HL-60 (cell line): ENCODE measurements around the gene PTPRN2.

Experiments
- POLR2AphosphoS5 ChIP-seq: IDR thresholded peaks from 2 replicates; pipeline ENCODE4 v1.6.1; 2012; ENCODE audit warnings: low read depth
- SPI1 ChIP-seq: IDR thresholded peaks from 2 replicates; pipeline ENCODE4 v1.6.1; 2012; ENCODE audit warnings: low read depth, mild to moderate bottlenecking, borderline replicate concordance
- TF ChIP-seq, protein P1 (sequence below): IDR thresholded peaks from one replicate; pipeline ENCODE4 v1.5.1; 2011; ENCODE audit warnings: low read length, control low read depth, inconsistent platforms; ENCODE audit not compliant: insufficient read depth
- TF ChIP-seq, protein P2 (sequence below): IDR thresholded peaks from 2 replicates; pipeline ENCODE4 v1.6.1; 2012; ENCODE audit warnings: low read depth; ENCODE audit not compliant: insufficient replicate concordance

DNA sequence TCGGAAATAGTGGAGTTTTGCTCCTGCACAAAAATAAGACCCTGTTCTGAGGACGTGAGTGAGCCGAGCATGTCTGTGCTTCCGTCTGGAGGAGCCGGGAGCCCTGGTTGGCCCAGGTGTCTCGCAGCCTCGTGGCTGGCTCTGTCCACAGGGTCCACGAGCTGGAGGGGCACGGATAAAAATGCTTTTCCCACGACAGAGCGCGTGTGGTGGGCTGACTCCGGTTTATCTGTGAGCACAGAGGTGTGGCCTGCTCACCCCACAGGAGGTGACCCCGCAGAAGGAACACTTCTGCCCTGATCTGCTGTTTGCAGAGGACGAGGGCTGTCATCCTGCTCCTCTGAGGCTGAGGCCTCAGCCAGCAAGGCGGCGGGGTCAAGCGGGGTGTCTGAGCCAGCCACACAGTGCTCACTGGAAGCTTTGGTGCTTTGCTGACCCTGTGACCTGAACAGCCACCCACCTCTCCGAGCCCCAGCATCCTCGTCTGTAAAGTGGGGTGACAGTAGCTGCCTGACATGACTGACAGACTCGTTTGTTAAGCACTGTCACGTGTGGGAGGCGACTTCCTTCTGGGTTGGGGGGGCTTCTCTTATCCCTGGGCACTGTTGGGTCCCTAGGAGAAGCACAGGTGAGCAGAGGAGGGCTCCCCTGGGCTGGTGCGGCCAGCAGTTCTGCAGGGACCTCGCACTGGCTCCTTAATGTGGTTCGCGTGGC lies 1088.3 kb downstream of the PTPRN2 start:
- no peak for TF ChIP-seq POLR2AphosphoS5
- TF ChIP-seq, protein P1, sequence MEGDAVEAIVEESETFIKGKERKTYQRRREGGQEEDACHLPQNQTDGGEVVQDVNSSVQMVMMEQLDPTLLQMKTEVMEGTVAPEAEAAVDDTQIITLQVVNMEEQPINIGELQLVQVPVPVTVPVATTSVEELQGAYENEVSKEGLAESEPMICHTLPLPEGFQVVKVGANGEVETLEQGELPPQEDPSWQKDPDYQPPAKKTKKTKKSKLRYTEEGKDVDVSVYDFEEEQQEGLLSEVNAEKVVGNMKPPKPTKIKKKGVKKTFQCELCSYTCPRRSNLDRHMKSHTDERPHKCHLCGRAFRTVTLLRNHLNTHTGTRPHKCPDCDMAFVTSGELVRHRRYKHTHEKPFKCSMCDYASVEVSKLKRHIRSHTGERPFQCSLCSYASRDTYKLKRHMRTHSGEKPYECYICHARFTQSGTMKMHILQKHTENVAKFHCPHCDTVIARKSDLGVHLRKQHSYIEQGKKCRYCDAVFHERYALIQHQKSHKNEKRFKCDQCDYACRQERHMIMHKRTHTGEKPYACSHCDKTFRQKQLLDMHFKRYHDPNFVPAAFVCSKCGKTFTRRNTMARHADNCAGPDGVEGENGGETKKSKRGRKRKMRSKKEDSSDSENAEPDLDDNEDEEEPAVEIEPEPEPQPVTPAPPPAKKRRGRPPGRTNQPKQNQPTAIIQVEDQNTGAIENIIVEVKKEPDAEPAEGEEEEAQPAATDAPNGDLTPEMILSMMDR, result no peak
- TF ChIP-seq, protein P2, sequence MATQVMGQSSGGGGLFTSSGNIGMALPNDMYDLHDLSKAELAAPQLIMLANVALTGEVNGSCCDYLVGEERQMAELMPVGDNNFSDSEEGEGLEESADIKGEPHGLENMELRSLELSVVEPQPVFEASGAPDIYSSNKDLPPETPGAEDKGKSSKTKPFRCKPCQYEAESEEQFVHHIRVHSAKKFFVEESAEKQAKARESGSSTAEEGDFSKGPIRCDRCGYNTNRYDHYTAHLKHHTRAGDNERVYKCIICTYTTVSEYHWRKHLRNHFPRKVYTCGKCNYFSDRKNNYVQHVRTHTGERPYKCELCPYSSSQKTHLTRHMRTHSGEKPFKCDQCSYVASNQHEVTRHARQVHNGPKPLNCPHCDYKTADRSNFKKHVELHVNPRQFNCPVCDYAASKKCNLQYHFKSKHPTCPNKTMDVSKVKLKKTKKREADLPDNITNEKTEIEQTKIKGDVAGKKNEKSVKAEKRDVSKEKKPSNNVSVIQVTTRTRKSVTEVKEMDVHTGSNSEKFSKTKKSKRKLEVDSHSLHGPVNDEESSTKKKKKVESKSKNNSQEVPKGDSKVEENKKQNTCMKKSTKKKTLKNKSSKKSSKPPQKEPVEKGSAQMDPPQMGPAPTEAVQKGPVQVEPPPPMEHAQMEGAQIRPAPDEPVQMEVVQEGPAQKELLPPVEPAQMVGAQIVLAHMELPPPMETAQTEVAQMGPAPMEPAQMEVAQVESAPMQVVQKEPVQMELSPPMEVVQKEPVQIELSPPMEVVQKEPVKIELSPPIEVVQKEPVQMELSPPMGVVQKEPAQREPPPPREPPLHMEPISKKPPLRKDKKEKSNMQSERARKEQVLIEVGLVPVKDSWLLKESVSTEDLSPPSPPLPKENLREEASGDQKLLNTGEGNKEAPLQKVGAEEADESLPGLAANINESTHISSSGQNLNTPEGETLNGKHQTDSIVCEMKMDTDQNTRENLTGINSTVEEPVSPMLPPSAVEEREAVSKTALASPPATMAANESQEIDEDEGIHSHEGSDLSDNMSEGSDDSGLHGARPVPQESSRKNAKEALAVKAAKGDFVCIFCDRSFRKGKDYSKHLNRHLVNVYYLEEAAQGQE, result no peak
- no peak for TF ChIP-seq SPI1
